Measurements from ENCODE around the gene HHAT.

Gene HHAT

DNA sequence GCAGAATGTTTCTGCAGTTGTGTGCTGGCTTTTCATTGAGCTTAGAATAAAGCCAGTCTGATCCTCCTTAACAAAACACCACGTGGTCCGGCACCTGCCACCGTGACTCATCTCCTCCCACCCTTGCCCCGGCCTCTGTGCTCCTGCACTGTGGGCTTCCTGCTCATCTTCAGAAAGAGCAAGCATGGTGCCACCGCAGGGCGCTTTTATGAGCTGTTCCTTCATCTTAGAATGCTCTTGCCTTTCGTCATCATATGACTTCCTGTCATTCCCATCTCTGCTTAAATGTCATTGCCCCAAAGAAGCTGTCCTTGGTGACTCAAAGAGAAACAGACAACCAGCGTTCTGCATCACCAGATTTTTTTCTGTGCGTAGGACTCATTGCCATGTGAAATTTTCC lies 117.8 kb downstream of the HHAT start:
- peak; percentile 10 for DNase-seq

GRCh38 chr1:210447456-210448057 lies 118.9 kb downstream of the HHAT start:
- no peak for DNase-seq

DNA sequence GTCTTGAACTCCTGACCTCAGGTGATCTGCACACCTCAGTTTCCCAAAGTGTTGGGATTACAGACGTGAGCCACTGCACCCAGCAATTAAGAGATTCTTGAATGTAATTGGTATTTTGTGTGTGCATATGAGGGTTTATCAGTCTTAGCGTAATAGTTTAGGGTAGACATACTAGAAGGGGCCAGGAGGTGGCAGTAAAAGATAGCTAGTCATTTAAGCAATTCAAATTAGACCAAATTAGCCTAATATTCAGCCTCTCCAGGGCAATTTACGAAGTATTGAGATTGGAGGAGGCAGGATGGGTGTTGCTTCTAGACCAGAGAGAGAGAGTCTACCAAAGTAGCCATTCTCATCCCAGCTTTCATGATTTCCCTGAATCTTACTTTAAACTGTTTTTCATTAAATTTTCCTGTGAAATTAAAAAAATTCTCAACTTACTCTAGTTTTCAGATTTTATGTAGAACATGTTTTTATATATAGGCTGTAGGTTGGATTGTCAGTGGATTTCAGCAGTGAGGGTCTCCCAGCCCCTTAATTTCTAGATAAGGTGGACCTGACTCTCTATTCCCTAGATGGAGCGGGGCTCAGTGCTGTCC lies 119.7 kb downstream of the HHAT start:
- peak; percentile 18 for DNase-seq

DNA sequence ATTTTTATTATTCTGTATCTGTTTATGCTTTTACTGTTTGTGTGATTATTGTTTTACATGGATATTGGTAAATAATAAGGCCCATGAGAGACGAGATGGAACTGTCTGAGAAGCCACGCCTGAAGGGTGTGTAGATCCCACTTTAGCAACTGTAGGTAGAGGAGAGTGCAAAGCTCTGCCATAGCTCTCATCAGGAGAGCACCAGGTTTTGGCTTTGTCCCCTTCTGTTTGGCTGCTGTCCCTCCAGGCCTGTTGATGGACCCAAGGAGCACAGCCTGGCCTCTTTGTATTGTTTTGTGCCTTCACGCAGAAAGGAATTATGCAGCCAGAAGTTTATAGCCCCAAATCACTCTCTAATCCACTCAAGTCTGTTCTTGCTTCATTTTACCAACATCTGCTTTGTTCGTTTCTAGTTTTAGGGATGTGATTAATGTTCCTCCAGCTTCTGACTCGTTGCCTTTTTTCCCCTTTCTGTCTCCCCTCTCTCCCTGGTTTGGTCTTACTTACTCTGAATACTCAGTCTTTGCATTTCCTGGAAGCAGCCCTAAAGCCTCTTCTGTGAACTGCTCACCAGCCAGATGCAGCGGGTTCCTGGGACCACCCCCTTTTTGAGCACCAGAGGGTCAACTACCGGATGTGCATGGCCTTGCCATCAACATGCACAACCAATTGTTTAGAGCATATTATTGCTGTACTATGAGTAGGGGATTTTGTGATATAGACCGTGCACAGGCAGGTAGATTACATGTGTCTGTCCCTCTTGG lies 127.3 kb downstream of the HHAT start:
- DNase-seq = no peak

DNA sequence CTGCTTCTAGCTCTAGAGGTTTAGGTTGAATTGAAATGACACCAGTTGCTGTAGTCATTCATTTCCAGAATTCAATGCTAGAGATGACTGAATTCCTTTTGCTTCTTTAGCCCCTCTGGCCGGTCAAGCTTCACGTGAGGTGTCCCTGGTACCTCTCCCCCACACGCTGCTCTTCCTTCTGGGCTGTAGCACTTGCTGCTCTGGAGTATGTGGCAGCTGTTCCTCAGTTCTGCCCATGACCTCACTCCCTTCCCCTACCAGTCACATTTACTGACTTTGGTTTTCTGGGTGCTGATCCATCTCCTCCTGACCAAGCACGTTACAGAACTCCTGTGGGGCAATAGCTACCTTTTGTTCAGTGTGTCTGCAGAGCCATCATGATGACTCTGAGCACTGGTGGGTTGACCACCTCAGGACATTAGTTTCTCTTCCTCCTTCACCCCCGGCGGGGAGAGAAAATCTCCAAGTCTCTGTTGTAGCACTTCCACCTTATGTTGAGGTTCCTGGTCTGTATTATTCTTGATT lies 128.1 kb downstream of the HHAT start:
- DNase-seq = no peak

- DNase-seq = no peak
Observed at GRCh38 chr1:210457568-210457967, 128.9 kb downstream of the HHAT start.

DNA sequence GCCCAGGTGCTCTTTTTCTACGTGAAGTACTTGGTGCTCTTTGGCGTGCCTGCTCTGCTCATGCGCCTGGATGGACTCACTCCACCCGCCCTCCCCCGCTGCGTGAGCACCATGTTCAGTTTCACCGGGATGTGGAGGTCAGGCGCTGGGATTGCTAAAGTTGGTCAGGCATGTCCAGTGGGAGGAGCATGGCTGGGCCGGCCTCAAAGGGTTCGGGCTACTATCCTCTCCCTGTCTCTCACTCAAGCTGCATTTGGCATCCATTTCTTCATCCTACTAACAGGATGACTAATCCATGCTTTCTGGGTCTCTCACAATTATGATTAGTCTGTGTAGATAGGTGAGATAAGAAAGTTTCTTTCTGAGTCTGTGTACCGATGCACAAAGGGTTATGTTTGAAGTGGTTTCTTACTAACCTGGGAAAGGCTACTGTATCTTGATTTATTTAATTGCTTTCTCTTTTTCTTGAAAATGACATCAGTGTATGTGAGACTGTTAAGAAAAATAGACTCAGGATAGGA lies 135.9 kb downstream of the HHAT start:
- DNase-seq = peak; percentile 93

DNA sequence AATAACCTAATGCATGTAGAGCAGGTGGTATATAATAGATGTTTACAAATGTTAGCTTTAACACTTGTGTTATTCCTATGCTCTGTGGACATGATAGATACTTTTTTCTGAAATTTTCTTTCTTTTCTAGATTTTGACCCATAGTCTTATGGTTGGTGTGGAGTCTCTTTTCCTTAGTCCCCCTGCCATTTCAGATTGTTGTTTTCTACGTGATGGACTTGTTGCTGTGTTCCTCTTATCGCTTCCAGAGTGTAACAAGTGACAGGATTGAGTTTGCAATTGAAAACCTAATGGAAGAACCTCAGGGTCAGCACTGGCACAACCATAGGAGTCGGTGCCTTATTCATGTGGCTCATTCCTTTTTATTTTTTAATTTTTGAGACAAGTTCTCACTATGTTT lies 136.4 kb downstream of the HHAT start:
- DNase-seq = no peak

GRCh38 chr1:210467440-210468043 lies 138.8 kb downstream of the HHAT start:
- no peak for DNase-seq

GRCh38 chr1:210469441-210469840 lies 140.7 kb downstream of the HHAT start:
- no peak for DNase-seq

GRCh38 chr1:210475321-210475720 lies 146.6 kb downstream of the HHAT start:
- DNase-seq = no peak

GRCh38 chr1:210475806-210476205 lies 147.1 kb downstream of the HHAT start:
- DNase-seq = no peak

DNA sequence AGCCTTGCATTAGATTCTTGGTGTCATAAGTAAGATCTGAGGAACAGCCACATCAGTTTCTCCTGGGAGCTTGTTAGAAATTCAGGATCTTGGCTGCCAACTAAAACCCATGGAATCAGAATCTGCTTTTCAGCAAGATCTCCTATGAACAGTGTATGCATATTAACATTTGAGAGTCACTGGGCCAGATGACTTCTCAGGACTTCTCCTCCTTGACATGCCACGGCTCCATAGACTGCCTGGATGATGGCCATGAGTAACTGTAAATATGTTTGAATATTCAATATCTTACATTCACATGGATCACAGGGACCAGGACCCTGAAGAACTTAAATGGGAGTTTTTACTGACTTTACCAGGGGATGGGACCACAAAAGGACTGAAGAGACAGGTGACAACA lies 148.0 kb downstream of the HHAT start:
- no peak for DNase-seq

DNA sequence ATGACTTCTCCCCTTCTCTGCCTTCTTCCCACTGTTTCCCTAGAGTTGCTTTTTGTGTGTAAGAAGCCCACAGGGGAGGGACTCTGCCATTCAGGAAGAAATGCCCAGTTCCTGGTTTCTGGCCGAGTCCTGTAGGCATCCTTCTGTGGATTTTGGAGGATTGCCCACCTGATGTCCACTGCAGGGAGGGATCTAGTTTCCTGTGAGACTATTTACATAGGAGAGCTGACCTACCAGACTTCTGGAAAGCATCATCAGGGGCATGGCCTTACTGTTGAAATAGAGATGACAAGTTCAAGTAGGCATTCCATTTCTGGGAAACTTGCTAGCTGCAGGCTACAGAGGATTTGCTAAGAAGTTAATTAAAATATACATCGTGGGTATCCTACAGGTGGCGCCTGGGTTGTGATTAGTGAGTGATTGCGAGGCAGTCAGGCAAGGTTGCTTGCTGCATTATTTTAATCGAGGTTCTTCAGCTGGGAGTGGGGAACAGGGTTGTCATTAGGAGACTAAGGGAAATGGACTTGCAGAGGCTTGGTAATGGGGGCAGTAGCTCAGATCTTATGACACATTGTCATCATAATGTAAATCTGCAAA lies 148.7 kb downstream of the HHAT start:
- no peak for DNase-seq

DNA sequence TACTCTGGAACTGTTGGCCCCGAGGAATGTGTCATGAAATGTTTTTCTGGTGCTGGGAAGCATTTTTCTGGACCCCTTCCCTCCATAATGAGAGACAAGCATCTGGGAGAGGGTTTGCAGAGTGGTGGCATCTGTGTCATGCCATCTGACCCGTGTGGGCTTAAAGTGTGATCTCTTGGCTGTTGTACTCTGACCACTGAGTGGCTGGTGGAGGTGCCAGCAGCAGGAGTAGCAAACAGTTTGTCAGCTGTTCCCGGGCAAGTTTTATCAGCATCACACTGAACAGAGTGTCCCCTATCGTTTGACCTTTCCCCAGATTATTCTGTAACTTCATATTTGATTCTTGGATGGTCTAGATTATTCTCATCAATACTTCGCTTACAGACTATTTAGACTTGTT lies 150.1 kb downstream of the HHAT start:
- no peak for DNase-seq

DNA sequence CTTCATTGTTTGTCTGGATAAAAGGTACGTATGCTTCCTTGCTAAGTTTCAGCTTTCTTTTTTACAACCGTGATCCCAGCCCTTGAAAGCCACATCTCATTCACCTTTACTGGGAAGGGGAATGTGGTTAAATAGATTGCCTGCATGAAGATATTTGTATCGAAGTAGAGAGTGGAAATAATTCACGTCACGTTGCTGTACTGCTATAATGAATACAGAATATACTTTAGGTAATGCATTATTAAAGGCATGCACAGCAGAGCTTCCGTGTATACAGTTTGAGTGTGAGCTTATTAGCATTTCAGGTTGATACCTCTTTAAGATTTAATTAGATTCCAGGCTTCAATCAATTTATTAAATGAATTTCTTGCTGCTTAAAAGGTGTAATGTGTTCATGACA lies 153.8 kb downstream of the HHAT start:
- no peak for DNase-seq

DNA sequence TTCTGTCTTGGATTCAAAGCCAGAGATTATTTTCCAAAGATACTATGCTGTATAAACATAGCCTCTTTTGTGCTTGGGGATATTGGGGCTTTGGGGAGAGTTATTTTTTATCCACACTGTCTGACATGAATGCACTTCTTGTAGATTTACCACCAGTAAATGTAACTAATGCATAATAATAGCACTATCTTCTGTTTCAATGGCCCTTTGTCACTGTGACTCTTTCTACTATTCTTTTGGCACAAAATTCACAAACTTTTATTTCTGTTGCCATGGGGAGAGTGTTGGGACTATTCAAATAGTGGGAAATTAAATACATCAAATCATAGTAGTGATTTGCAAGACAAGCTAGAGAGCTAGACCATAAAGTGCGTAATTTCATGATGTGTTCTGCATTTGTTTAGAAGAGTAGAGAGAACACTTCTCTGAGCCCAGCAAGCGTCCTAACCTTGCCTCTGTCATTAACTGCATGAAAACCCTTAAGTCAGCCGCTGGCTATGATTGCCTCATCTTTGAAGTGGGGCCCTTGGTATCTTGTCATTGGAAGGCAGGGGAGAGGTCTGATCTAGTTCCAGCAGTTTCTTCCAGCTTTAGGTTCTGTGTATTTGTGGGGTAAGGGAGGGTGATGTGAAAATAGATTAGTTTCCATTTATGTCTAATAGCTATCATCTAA lies 154.4 kb downstream of the HHAT start:
- no peak for DNase-seq

DNA sequence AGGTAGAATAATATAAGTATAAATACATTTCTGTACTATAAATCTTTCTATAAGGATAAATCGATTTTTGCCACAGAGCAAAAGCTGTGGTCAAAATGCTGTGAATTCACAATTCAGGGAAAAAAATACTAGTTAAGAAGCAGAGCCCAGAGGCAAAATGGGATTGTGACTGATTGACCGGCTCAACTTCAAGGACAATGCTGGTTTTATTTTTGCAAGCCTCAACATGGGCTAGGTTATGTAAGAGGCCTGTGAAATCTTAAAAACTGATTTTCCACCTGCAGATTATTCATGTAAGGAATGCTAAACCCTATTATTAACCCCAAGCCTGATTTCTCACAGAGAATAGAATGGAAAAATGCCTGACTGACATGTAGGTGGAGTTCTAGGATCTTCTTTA lies 155.1 kb downstream of the HHAT start:
- no peak for DNase-seq

DNA sequence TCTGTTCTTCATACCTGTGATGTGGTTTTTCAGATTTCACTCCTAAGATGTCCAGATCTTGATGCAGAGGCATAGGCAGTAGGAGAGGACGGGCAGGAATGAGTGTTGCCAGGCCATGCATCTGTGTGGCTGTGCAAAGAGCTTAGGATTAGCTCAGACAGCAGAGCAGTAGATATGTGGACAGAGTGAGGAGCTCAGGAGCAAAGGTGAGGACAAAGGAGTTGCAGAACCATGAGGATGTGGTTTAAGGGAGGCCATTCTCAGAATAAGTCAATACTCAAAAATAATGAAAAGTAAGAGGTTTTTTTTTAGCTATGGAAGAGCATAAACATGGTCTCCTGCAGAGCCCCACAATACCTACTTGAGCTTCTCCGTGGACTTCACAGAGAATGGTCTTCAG lies 158.3 kb downstream of the HHAT start:
- DNase-seq = no peak

DNA sequence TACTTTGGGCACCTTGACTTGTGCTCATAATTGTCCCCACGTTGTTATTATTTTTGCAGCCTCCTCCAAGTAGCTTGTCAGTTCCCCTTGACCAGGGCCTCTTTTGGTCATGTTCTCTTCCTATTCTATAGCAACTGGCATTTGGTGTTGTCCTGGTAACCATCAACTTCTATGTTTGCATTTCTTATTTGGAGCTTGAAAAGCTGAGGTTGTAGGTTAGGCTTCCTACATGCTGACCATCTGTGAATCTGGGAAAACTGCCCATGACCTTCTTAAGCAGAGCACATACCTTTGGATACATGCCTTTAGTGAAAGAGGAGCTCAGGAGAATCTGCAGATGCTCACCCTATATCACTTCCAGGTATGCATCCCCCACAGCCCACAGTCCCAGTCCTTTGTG lies 160.8 kb downstream of the HHAT start:
- DNase-seq = no peak

- no peak for DNase-seq
Observed at GRCh38 chr1:210490781-210491180, 162.1 kb downstream of the HHAT start.

DNA sequence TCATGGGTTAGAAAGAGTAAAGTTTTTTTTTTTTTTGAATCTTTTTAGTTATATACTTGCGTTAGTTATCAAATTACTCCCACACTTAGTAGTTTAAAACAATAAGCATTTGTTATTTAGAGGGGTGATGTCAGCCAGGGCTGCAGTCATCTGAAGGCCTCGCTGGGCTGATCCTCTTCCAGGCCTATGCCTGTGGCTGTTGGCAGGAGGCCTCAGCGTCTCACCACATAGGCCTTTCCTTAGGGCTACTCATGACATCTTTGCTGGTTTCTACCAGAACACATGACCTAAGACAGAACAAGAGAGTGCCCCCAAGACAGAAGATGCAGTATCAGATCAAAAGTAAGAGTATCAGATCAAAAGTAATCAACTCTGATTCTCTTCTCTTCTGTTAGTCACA lies 167.4 kb downstream of the HHAT start:
- DNase-seq = no peak

GRCh38 chr1:210499956-210500355 lies 171.3 kb downstream of the HHAT start:
- peak; percentile 16 for DNase-seq

Measured in NCI-H510A (cell line).